Inflammatory macrophage (primary cell): Measurements from ENCODE around the gene A3GALT2.
"Not testable (repeated sequence)": the region's sequence is repeated elsewhere in the genome, so short reads cannot be mapped to it uniquely, and the experiment has no call there.

Experiments
- DNase-seq, 2 donors: peaks; one replicate each; pipeline ENCODE4 v3.0.0-alpha.2; 2020 to 2022

A3GALT2 gene

DNA sequence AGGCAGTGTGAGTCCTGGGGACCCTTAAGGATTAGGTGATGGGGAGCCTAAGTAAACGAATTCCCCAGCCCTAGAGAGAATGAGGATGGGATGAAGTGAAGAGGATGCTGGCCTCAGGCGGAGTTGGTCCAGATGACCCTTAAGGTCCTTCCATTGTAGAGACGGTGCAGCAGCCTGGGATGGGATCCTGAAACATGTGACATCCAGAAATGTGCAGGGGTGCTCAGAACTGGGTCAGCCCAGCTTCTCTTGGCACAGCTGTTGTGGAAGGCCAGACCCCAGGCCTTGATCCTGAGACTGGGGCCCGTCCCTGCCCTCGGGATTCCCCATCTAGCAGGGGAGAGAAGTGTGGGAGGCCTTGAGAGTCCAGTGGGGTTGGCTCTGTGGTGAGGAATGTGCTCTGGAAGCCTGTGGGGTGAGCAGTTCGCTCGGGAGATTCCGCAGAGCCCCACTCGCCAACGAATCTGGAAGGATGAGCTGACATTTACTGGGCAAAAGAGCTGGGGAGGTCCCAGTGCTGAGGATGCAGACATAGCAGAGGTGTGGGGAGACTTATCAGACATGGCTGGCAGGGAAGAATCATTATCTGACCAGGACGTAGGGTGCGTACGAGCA lies 28.1 kb downstream of the A3GALT2 start:
- no peak for DNase-seq

GRCh38 chr1:33290615-33291014 lies 30.3 kb downstream of the A3GALT2 start:
- not testable (repeated sequence) for DNase-seq

GRCh38 chr1:33289858-33290154 lies 31.1 kb downstream of the A3GALT2 start:
- no peak for DNase-seq

DNA sequence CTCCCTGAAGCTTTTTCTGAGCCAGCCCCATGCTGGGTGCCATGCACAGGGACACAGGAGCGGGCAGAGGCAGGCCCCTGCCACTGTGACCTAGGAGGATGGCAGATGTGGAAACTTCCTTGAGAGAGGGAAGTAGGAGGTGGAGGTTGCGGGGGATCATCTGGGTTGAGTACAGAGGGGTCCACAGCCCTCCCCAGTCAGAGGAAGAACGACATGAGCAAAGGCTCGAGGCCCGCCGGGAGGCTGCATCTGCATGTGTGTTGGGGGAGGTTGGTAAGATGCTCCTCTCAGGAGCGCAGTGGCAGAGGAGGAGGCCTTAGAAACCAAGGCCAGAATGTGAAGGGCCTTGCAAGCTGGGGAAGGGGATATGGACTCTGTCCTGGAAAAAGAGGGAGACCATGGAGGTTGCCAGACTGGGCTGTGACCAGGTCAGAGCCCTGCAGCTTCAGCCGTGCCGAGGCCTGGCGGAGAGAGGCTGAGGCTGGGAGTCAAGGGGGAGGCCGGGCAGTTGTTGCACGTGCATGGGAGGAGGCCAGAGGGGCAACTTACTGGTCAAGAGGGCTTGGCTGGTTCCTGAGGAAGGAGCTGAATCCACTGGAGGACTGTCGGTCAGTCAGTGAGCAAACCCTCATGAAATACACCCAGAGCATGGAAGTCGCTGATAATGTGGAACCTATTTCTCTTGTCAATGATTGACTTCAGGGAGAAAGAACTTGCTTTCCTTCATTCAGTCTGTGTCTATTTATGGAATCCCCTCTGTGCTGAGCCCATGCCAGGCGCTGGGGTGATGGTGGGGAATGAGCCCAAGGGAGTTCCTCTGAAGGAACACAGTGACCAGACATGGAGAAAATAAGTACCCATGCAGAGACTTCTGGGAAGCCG lies 31.7 kb downstream of the A3GALT2 start:
- no peak for DNase-seq

GRCh38 chr1:33287317-33287716 lies 33.6 kb downstream of the A3GALT2 start:
- DNase-seq, result no peak

DNA sequence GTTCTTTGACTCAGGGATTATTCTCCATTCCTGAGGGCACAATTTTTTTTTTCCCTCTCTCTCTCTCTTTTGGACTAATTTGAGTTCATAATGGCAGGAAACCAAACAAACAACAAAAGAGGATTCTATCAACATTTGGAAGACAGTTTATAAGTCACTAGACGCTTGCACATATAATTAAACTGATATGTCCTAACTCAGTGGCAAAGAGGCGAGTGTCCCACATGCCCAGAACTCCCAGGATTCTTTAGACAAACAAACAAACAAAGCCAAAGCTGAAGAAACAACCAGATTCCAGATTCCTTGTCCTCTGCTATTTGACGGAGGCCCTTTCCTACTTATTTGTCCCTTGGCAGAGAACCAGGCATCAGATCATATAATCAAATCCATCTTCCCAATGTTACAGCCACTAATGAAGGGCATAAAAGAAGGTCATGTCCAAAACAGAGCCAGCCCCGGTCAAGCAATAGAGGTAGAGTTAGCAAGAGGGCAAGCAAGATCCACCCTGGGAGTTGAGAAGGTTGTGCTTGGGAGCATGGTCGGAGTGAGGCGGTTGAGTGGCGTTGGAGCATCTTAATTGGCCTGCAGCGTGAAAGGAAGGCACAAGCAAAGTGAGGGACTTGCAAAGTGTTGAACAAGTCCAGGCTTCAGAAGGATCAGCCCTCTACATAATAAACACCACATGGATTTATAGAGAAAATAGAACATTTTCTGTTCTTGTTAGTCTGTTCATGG lies 34.3 kb downstream of the A3GALT2 start:
- no peak for DNase-seq

DNA sequence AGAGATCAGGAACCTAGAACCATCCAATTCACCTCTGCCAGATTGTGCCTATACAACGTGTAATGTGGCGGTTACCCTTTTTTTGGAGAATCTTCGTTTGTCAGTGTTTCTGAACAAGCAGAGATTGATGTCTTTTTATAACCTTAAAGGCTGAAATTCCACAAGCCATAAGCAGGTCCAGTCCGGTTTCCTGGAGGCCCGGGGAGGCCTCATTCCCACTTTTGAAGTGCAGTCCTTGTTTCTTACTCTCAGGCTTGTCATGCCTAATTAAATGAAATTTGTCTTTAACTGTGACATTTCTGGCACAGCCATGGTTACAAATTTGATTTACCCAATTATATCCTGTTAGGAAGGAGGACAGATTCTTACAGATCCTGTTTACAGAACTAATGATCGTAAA lies 36.8 kb downstream of the A3GALT2 start:
- no peak for DNase-seq

GRCh38 chr1:33282791-33283190 lies 38.1 kb downstream of the A3GALT2 start:
- peak; percentile 14 to 47 for DNase-seq

DNA sequence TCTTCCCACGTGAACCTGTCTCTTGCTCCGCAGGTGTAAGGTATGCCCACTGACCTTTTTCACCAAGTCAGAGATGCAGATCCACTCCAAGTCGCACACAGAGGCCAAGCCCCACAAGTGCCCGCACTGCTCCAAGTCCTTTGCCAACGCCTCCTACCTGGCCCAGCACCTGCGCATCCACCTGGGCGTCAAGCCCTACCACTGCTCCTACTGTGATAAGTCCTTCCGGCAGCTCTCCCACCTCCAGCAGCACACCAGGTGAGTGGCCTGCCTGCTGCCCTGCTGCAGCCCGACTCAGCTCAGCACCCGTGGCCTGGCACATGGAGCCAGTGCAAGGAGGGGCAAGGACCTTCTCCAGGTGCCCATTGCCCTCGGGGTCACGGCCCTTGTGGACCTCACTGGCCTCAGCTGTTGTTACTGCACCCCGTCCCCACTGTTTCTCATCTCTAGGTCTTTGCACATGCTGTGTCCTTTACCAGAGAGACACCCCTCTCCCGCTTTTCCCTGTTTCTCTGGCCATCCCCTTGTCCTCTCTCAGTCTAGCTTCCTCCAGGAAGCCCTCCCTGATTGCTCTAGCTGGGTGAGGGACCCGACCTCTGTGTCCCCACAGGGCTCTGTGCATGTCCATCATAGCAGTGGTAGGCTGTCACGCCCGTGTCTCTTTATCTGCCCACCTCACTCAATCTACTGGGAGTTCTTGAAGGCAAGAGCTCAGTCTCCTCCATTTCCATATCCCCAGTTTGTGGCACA lies 39.2 kb downstream of the A3GALT2 start:
- DNase-seq, result no peak

DNA sequence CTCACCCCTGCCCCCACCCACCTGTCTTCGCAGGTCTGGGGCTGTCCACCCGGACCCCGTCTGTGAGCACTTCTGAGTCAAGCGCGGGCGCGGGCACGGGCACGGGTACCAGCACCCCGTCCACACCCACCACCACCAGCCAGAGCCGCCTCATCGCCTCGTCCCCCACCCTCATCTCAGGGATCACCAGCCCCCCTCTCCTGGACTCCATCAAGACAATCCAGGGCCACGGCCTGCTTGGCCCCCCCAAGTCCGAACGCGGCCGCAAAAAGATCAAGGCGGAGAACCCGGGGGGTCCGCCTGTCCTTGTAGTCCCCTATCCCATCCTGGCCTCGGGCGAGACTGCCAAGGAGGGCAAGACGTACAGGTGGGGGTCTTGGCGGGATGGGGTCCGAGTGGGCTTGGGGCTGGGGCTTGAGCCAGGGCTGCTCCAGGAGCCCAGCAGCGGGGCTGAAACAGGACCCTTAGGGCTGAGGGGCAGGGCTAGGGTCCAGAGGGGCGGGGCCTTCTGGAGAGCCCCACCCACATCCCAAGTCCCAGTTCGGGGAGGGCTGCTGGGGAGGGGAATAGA lies 40.7 kb downstream of the A3GALT2 start:
- no peak for DNase-seq

DNA sequence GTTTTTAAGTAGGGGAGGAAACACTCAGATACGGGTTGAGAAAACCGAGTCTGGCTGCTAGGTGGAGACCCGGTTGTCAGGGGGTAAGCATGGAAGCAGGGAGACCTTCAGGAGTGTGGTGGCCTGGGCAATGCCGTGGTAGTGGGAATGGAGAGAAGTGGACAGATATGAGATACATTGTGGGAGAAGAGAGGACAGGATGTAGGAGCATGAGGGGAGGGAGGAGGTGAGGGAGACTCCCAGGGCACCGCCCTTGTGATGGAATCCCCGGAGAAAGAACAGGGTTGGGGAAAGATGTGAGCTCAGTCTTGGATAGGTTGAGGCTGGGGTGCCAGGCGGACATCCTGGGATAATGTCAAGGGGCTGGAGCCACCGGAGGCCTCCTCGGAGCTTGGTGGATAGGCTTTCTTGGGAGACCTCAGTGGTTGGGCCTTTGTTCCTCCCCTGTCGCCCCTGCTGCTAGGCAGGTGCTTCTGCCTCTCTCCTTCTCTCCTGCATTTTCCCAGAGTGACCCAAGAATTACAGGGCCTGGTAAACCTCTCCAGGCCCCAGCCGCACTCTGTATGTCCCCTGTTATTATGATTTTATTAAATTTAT lies 43.3 kb downstream of the A3GALT2 start:
- DNase-seq, result no peak

GRCh38 chr1:33276573-33277298 lies 44.2 kb downstream of the A3GALT2 start:
- DNase-seq, result no peak

GRCh38 chr1:33275706-33276572 lies 45.0 kb downstream of the A3GALT2 start:
- no peak for DNase-seq

- no peak for DNase-seq
Measured at GRCh38 chr1:33275195-33275594, 45.7 kb downstream of the A3GALT2 start.

DNA sequence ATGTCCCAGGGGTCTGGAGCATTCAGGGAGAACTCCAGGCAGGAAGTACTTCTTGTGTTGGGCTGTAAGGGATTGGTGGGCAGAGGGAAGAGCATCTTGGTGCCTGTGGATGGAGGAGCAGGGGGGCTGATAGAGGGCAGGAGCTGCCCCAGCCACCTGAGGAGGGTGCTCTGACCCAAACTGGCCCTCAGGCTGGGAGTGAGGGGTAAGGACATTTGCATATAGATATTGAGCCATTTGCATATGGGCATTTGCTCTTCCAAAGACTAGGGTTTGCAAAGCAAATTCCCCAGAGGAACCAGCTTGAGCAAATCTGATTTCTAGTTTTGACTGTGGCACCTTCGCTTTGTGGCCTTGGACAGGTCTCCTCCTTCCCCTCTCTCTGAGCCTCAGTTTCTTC lies 46.5 kb downstream of the A3GALT2 start:
- DNase-seq, result no peak

DNA sequence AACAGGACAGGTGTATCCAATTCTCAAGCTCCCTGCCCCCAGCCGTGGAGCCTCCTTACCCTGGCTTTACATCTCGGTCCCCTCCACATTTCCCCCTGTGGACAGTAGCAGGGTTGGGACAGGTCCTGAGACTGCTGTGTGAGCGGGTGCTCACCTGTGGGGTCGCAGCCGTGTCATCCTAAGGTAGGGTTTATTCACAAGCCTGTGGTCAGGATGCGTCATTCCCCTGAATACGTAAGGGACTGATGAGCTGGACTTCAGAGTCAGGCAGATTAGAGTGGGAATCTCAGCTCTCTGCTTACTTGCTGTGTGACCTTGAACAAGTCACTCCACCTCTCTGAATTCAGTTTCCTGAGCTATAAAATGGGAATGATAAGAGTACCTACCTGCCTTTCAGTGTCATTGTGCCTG lies 46.9 kb downstream of the A3GALT2 start:
- DNase-seq, result no peak

DNA sequence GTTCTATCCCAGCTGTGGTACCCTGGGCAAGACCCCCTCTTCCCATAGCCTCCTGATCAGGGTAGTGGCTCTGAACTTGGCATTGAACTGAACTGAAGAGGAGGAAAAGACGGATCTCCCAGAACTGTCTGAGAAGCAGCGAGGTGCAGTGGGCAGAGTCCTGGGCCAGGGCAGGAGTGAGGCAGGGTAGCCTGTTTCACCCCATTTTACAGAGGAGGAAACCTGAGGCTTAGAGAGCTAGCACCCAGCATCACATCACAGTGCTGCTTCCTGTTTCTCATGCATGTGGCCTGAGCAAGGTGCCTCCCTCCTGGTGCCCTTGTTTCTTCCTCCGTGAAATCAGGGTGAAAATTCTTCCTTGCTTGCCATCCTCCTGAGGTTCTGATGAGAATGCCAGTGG lies 47.5 kb downstream of the A3GALT2 start:
- no peak for DNase-seq

GRCh38 chr1:33272930-33273329 lies 48.0 kb downstream of the A3GALT2 start:
- no peak for DNase-seq

GRCh38 chr1:33272509-33272908 lies 48.4 kb downstream of the A3GALT2 start:
- no peak for DNase-seq
